BLaER1 (cell line): ENCODE data around the gene PCSK1.

ENCODE experiments used
- H3K27ac ChIP-seq: shearing (Covaris generic); formaldehyde crosslinking; 2 replicates; pipeline ENCODE4 v1.8.1; 2022
- H3K27me3 ChIP-seq: shearing (Covaris generic); formaldehyde crosslinking; 2 replicates; pipeline ENCODE4 v1.8.1; 2022
- H3K36me3 ChIP-seq: shearing (Covaris generic); formaldehyde crosslinking; 2 replicates; pipeline ENCODE4 v1.8.1; 2022
- H3K4me1 ChIP-seq: shearing (Covaris generic); formaldehyde crosslinking; 2 replicates; pipeline ENCODE4 v1.8.1; 2022
- H3K4me2 ChIP-seq: shearing (Covaris generic); formaldehyde crosslinking; 2 replicates; pipeline ENCODE4 v1.8.1; 2022
- H3K4me3 ChIP-seq: shearing (Covaris generic); formaldehyde crosslinking; 2 replicates; pipeline ENCODE4 v1.8.1; 2022
- H3K9ac ChIP-seq: shearing (Covaris generic); formaldehyde crosslinking; 2 replicates; pipeline ENCODE4 v1.8.1; 2022
- H3K9me3 ChIP-seq: shearing (Covaris generic); formaldehyde crosslinking; 2 replicates; pipeline ENCODE4 v1.8.1; 2022
- H4K20me1 ChIP-seq: shearing (Covaris generic); formaldehyde crosslinking; 2 replicates; pipeline ENCODE4 v1.8.1; 2022
- Cebpa-rat ChIP-seq: shearing (Covaris generic); IDR thresholded peaks from 2 replicates; pipeline ENCODE4 v1.8.1; 2022

The PCSK1 gene

DNA sequence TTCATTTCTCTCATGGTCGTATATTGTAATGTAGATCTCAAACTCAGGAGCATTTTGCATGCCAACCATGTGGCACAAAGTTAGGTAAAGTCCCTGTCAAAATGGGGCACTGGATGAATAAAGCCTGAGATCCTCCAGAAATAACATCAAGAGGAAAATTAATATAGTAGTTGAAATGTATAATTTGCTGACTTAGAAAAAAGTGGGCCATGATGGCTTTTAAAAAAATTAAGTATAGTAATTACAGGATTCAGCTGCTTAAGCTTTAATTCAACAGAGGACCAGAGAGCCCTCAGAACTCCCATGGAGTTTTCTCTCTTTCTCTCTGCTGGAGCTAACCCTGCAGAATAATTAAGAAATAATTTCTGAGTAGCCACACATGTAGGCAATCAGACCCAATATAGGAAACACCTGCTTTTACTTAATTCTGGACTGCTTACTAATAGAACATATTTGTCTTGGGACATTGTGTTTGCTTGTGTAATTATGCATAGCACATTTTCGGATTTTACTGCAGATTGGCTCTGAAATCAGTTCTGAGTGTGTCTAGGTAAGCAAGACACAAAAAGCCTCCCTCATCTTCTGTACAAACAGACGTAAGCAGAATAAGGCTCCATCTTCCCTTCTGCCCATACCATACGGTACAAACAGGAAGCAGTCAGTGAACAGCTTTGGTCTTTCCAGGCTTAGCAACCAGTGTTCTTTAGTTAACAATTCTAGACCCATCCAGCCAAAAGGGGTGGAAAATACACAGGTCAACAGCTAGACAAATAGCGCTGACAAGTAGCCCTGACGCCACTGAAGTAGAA is 26.5 kb upstream of the PCSK1 start:
- Histone ChIP-seq H3K36me3 (no peaks in the 10 kb centered on the region), H3K27ac (no peak overlapping the region), H3K4me3 (no peak overlapping the region), H3K27me3 (no peaks in the 10 kb centered on the region), H3K4me2 (no peak overlapping the region), H3K9ac (no peak overlapping the region), H3K9me3 (no peaks in the 10 kb centered on the region), H4K20me1 (no peaks in the 10 kb centered on the region), H3K4me1 (no peaks in the 10 kb centered on the region)
- no peak for TF ChIP-seq Cebpa-rat

DNA sequence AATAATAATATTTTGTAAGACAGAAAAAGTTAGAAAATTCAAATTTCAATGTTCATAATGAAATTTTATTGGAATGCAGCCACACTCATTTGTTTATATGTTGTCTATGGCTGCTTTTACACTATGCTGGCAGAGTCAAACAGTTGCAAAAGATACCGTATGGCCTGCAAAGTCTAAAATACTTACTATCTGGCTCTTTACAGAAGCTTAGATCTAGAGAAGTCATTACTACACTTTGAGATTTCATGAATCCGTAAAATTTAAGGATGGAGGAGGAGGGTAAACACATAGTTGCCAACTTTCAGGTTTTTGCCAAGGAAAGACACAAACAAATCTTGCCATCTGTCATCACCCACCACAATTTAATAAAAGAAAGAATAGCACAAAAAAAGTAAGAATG is 25.1 kb upstream of the PCSK1 start:
- TF ChIP-seq Cebpa-rat, result no peak
- Histone ChIP-seq H4K20me1 (no peaks in the 10 kb centered on the region), H3K4me2 (no peak overlapping the region), H3K9ac (no peak overlapping the region), H3K27ac (no peak overlapping the region), H3K9me3 (no peaks in the 10 kb centered on the region), H3K4me1 (no peaks in the 10 kb centered on the region), H3K27me3 (no peaks in the 10 kb centered on the region), H3K36me3 (no peaks in the 10 kb centered on the region), H3K4me3 (no peak overlapping the region)

DNA sequence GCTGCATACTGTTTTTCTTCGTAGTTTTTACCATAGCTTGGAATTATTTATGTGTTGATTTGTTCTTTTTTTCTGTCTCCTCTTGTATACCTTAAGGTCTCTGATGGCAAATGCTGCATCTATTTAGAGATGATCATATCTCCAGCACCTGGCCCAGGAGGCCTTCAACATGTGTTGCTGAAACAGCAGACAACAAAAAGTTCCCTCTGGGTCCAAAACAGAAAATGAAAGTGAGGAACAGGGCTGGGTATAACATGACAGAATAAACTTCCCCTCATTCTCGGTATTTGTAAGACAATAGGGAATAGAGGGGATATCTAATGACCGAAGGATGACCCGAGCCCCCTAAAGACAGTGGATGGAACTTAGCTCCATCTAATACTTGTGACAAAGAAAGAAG is 22.7 kb upstream of the PCSK1 start:
- Histone ChIP-seq H3K27ac (no peak overlapping the region), H3K4me2 (no peak overlapping the region), H4K20me1 (no peaks in the 10 kb centered on the region)

DNA sequence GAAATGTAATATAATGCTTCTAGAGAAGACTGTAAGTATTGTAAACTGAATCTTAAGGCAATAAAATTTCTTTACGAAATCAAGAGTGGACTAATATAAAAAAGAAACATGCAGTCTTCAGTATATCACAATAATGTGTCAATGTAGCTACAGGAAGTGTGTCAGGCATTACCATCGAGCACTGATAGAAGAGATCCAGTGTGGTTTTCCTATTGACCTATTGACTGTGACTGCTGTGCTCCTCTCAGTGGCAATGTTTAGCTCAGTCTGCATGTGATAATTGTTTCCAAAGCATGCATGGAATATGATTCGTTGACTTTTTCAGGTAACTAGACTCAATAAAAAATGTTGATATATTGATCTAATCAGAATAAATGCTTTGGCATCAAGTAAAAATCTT is 20.3 kb upstream of the PCSK1 start:
- no peaks in the 10 kb centered on the region for H3K36me3 ChIP-seq
- no peaks in the 10 kb centered on the region for H3K27me3 ChIP-seq
- H4K20me1 ChIP-seq, result no peaks in the 10 kb centered on the region
- no peaks in the 10 kb centered on the region for H3K4me1 ChIP-seq
- no peak for TF ChIP-seq Cebpa-rat
- H3K27ac ChIP-seq, result no peak overlapping the region
- no peak overlapping the region for H3K4me2 ChIP-seq
- H3K9ac ChIP-seq, result no peak overlapping the region
- no peak overlapping the region for H3K4me3 ChIP-seq
- no peaks in the 10 kb centered on the region for H3K9me3 ChIP-seq

More for the DNA sequence above, 22.7 kb upstream of the PCSK1 start:
- Histone ChIP-seq H3K27me3 (no peaks in the 10 kb centered on the region), H3K9me3 (no peaks in the 10 kb centered on the region), H3K9ac (no peak overlapping the region), H3K36me3 (no peaks in the 10 kb centered on the region), H3K4me3 (no peak overlapping the region), H3K4me1 (no peaks in the 10 kb centered on the region)
- TF ChIP-seq Cebpa-rat, result no peak

DNA sequence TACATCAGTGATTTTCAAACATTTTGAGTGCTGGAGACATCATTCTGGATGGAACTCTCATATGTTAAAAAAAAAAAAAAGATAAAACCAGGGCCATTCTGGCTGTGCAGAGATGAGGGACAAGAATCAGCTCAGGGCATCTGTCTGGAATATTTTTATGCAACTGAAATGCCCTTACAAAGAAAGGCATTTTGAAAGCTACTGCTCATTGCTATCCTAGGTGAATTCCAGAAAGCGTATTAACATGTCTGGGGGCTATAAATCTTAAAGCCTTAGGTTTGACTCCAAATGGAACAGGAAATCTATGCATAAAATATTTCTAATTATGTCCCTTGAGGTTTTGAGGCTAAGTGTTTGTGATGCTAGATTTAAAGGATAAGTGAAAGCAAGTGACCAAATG is 14.9 kb upstream of the PCSK1 start:
- Histone ChIP-seq H3K4me2 (no peak overlapping the region), H3K36me3 (no peaks in the 10 kb centered on the region), H3K9me3 (no peaks in the 10 kb centered on the region), H3K4me1 (no peaks in the 10 kb centered on the region), H4K20me1 (no peaks in the 10 kb centered on the region), H3K27me3 (no peaks in the 10 kb centered on the region), H3K9ac (no peak overlapping the region), H3K4me3 (no peak overlapping the region), H3K27ac (no peak overlapping the region)
- no peak for TF ChIP-seq Cebpa-rat

DNA sequence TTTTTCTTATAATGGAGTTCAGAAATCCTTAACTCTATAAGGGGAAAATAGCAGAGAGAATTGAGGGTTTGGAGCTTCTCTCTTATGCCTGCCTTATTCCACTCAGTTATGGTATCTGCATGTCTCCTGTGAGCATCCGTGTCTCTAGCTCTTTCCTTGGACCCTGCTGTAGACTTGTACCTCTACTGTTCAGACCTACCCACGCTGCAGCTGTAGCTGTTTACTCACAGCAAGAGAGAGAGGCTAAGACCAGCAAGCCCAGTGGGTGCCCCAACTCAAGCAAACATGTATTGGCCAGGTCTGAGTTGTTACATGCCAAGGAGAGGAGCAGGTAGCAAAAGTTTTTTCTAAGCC is 7.1 kb upstream of the PCSK1 start:
- H4K20me1 ChIP-seq, result no peaks in the 10 kb centered on the region
- no peaks in the 10 kb centered on the region for H3K36me3 ChIP-seq
- H3K27me3 ChIP-seq, result no peaks in the 10 kb centered on the region
- no peak for TF ChIP-seq Cebpa-rat
- H3K4me3 ChIP-seq, result no peak overlapping the region
- no peak overlapping the region for H3K9ac ChIP-seq
- peaks cover 12% of the 10 kb centered on the region for H3K4me1 ChIP-seq
- no peaks in the 10 kb centered on the region for H3K9me3 ChIP-seq
- no peak overlapping the region for H3K27ac ChIP-seq
- peak overlapping the region; percentile 32; the same call in 1 of the 2 replicates for H3K4me2 ChIP-seq

DNA sequence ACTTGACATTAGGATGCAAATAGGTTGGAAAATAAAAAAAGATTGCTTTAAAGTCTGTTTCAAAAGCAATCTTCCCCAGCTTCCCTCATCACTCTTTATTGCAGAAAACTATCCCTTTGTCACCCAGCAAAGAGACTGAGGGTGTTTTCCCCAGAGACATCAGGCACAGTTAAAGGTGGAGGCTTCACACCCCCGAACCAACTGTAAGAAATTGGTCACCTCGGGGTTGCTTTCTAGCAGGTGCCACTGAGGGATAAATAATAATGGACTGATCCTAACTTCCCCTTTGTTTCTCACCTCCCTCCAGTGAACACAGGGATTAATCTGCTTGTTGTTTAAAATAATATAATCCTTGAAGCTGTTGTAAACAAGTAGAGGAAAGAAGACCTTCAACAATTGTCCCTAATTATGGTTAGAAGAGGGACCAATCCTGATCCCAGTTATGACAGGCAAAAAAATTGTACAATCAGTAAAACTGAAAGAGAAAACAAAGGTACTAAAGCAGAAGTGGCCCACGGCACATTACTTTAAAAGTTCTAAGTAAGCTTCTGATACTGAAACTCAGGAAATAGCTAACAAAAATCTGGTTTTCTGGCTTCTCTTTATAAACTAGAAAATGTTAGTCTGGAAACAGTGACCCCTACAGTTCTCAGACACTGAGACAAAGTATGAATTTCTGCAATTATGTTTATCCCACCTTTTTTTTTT is 6.6 kb upstream of the PCSK1 start:
- no peak overlapping the region for H3K9ac ChIP-seq
- H3K4me2 ChIP-seq, result peak overlapping the region; percentile 32
- H4K20me1 ChIP-seq, result no peaks in the 10 kb centered on the region
- no peak overlapping the region for H3K4me3 ChIP-seq
- peaks cover 12% of the 10 kb centered on the region for H3K4me1 ChIP-seq
- H3K27ac ChIP-seq, result no peak overlapping the region
- H3K36me3 ChIP-seq, result no peaks in the 10 kb centered on the region
- H3K9me3 ChIP-seq, result no peaks in the 10 kb centered on the region
- no peak for TF ChIP-seq Cebpa-rat
- H3K27me3 ChIP-seq, result no peaks in the 10 kb centered on the region

DNA sequence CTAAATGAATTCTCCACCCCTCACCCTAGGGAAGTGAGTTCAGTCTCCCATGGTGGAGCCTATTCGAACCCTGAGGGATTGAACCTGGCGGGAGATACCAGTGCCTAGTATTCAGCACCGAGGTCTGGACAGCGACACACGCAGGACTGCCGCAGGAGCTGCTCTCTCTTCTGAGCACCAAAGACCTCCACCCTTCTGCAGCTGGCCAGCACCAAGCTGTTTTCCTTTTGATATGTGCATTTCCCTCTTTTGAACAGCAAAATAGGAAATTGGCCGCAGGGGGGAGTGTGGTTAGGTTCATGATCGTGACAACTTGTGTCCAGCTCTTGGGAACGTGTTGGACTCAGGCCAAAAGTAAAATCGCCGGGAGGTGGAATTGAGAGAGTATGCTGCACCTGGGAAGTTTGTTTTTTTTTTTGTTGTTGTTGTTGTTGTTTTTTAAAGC is 1.2 kb upstream of the PCSK1 start:
- Histone ChIP-seq H3K27ac (no peak overlapping the region), H3K36me3 (no peaks in the 10 kb centered on the region), H3K4me2 (no peak overlapping the region), H3K9me3 (peaks cover 12% of the 10 kb centered on the region), H3K9ac (no peak overlapping the region), H3K27me3 (no peaks in the 10 kb centered on the region), H3K4me3 (no peak overlapping the region), H4K20me1 (no peaks in the 10 kb centered on the region), H3K4me1 (peaks cover 14% of the 10 kb centered on the region)
- no peak for TF ChIP-seq Cebpa-rat

DNA sequence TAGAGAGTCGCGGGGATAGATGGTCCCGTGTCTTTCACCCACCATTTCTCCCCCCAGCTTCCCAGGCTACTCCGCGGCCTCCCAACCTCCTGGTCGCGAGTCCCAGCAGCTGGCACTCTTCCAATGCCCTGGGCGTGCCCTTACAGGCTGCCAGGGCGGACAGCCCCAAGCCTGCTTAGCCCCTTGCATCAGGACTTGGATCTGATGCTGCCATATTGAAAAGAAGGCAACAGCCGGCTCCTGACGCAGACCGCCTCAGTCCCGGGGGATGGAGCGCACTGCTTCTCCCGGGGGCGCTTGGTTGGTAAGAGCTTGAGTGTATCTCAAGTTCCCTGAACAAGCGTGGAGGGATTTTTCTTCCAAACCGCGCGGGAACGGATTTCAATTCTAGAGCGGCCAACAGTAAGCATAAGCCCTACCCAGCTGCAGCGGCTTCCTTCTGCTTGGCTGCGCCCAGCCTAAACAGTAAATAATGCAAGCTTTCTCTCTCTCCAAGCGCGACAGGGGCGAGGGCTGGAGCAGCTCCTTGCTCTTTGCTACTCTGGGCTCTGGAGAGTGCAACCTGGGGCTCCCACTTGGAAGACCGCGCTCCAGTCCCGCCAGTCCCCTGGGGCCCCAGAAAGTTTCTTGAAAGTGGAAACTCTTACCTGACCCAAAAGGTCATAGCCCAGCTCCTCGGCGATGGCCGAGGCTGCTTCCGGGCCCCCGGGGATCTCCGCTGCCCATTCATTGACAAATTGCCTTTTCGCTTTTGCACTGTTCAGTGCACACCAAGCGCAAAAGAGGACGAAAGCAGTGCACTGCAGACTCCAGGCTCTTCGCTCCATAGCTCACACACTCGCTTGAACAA is 607 bp downstream of the PCSK1 start:
- Histone ChIP-seq H3K9me3 (peaks cover 12% of the 10 kb centered on the region), H4K20me1 (no peaks in the 10 kb centered on the region), H3K36me3 (no peaks in the 10 kb centered on the region), H3K4me2 (no peak overlapping the region), H3K4me1 (peaks cover 13% of the 10 kb centered on the region), H3K9ac (no peak overlapping the region), H3K4me3 (no peak overlapping the region), H3K27me3 (no peaks in the 10 kb centered on the region), H3K27ac (no peak overlapping the region)
- no peak for TF ChIP-seq Cebpa-rat
